Colonic mucosa (tissue), 4 donors: ENCODE results near the gene TRAPPC3L. TPM values are rescaled to one million over a fixed set of nuclear protein-coding genes. Genes with fewer than 3 reads are reported as not detected.

Source experiments
- DNase-seq: peaks from one replicate; pipeline ENCODE4 v3.0.0-alpha.2; 2020
- H3K27ac ChIP-seq: fragments of 200-600 bp; one replicate; pipeline ENCODE4 v1.8.0; 2021
- H3K27me3 ChIP-seq: fragments of 200-600 bp; one replicate; pipeline ENCODE4 v1.8.0; 2021
- H3K36me3 ChIP-seq: fragments of 200-600 bp; one replicate; pipeline ENCODE4 v1.8.0; 2021
- H3K4me1 ChIP-seq: fragments of 200-600 bp; one replicate; pipeline ENCODE4 v1.8.0; 2021; ENCODE audit warnings: mild to moderate bottlenecking
- H3K4me3 ChIP-seq: fragments of 200-600 bp; one replicate; pipeline ENCODE4 v1.8.0; 2021
- H3K9ac ChIP-seq, 2 donors: one replicate each; pipeline ENCODE4 v1.7.0; 2013; ENCODE audit warnings: control low read depth in 2 of 2, low read depth in 2 of 2, low read length in 2 of 2
- H3K9me3 ChIP-seq: fragments of 200-600 bp; one replicate; pipeline ENCODE4 v1.8.0; 2021
- intact Hi-C: fragments of 100-400 bp; cut with DNase I; formaldehyde crosslinking; loops from one replicate; pipeline ENCODE4 v1.14.1; 2022
- total RNA-seq, 2 donors: library from RNA; stranded (reverse); fragmentation: NEBNext Ultra II Directional in 1 of 2; extraction: Animal tissue kit (Norgen Biotek cat#: 25700) in 1 of 2; gene quantifications; one replicate each; pipeline ENCODE4 v1.2.1, GENCODE V29; 2021
- TF ChIP-seq, protein P1 (sequence below): fragments of 200-600 bp; IDR thresholded peaks from one replicate; pipeline ENCODE4 v1.8.0; 2022; ENCODE audit warnings: antibody characterized with exemption, mild to moderate bottlenecking
- donor health status: healthy.
- donor health status: DM: no; HTN: no; CAD: no.
- donor health status: DM: no; HTN: no; CAD: no.

The TRAPPC3L gene
- total RNA-seq, 2 donors from 2014 or later = not detected

DNA sequence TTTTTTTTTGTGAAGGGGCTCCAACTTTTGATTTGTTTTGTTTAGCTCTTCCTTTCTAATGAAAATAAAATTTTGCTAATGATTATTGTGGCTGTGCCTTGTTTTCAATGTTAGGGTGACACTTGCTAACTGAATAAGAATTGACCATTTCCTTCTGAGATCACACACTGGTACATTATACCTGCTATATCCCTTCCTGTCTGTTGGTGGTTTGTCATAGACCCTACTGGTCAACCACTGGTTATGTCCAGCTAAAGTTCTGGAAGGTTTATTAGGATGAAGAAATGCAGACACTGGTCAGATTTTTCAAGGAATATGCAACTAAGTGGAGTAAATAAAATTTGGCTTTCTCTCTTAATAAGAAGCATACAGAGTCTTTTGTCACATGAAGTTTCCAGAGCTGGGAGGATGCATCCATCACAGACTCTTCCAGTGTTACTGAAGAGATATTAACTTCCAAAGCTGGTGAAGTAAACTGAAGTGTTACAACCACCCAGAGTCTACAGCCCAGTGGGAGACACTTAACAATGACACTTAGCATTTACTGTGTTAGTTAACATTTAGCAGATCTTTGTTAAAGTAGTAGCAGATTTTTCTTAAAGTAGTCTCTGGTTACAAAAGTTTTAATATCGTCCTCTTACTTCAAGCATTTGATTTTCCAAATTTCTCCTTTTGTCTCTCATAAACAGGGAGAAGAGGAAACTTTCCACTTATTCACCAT, 53.7 kb downstream of the TRAPPC3L start:
- no peaks in the 10 kb centered on the region for H3K4me1 ChIP-seq
- no peak overlapping the region for H3K27ac ChIP-seq
- H3K36me3 ChIP-seq = no peaks in the 10 kb centered on the region
- intact Hi-C loops = no loop called here
- no peaks in the 10 kb centered on the region for H3K27me3 ChIP-seq
- H3K4me3 ChIP-seq = no peak overlapping the region
- H3K9ac ChIP-seq = no peak overlapping the region
- no peaks in the 10 kb centered on the region for H3K9me3 ChIP-seq
- no peak for DNase-seq
- TF ChIP-seq, protein P1, sequence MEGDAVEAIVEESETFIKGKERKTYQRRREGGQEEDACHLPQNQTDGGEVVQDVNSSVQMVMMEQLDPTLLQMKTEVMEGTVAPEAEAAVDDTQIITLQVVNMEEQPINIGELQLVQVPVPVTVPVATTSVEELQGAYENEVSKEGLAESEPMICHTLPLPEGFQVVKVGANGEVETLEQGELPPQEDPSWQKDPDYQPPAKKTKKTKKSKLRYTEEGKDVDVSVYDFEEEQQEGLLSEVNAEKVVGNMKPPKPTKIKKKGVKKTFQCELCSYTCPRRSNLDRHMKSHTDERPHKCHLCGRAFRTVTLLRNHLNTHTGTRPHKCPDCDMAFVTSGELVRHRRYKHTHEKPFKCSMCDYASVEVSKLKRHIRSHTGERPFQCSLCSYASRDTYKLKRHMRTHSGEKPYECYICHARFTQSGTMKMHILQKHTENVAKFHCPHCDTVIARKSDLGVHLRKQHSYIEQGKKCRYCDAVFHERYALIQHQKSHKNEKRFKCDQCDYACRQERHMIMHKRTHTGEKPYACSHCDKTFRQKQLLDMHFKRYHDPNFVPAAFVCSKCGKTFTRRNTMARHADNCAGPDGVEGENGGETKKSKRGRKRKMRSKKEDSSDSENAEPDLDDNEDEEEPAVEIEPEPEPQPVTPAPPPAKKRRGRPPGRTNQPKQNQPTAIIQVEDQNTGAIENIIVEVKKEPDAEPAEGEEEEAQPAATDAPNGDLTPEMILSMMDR = no peak

DNA sequence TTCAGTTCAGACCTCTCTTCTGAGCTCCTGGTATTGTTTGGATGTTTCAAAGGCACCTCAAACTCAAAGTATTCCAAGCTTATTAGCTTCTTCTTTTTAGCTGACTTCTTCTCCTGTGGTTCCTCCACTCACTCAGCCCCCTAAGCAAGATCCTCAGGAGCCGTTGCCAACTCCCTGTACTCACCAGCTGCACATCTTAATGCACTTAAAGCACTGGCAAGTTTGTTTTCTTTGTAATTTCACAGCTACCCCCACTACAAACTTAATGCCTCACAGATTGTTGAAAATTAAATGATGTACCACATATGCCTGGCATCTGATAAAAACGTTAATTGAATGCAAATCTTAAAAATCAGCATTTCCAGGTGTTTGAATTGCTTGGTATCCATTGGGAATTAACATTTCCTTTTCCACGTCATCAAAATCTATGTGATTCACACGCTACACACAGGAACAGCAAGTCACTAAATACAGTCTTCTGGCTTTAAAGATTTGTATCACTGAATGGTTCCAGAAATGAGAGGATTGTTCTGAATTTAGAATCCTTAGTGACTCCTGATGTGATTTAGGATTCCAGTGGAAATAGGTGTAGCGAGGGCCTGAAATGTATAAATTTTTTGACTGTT, 59.8 kb downstream of the TRAPPC3L start:
- intact Hi-C loops = no loop called here
- Histone ChIP-seq H3K36me3 (no peaks in the 10 kb centered on the region), H3K9me3 (no peaks in the 10 kb centered on the region), H3K4me3 (no peak overlapping the region), H3K27me3 (no peaks in the 10 kb centered on the region), H3K27ac (no peak overlapping the region), H3K4me1 (no peaks in the 10 kb centered on the region), H3K9ac (no peak overlapping the region)
- TF ChIP-seq, protein P1 = no peak
- DNase-seq = no peak

DNA sequence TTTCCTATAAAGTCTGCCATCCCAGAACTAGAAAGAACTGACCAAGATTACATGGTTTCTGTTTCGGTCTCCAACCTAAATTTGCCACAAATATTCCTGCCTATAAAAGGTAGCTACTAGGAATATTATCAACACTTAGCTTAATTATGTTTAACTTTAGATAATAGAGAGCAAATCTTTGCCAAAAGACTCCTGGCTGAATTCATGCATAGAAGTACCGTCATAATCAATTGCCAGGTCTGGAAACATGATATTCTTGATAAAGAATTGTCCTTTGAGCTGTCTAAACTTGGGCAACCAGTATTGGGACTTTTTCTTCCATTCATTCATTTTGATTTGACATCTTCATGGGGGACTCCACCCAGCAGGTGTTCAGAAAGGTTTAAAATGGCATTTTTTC, 61.9 kb downstream of the TRAPPC3L start:
- DNase-seq = no peak
- intact Hi-C loops = no loop called here
- Histone ChIP-seq H3K4me3 (no peak overlapping the region), H3K4me1 (no peaks in the 10 kb centered on the region), H3K27ac (no peak overlapping the region), H3K9me3 (no peaks in the 10 kb centered on the region), H3K9ac (no peak overlapping the region), H3K27me3 (no peaks in the 10 kb centered on the region), H3K36me3 (no peaks in the 10 kb centered on the region)
- TF ChIP-seq, protein P1 = no peak

GRCh38 chr6:116482780-116483179, 62.7 kb downstream of the TRAPPC3L start:
- Histone ChIP-seq H3K9me3 (no peaks in the 10 kb centered on the region), H3K36me3 (no peaks in the 10 kb centered on the region)

DNA sequence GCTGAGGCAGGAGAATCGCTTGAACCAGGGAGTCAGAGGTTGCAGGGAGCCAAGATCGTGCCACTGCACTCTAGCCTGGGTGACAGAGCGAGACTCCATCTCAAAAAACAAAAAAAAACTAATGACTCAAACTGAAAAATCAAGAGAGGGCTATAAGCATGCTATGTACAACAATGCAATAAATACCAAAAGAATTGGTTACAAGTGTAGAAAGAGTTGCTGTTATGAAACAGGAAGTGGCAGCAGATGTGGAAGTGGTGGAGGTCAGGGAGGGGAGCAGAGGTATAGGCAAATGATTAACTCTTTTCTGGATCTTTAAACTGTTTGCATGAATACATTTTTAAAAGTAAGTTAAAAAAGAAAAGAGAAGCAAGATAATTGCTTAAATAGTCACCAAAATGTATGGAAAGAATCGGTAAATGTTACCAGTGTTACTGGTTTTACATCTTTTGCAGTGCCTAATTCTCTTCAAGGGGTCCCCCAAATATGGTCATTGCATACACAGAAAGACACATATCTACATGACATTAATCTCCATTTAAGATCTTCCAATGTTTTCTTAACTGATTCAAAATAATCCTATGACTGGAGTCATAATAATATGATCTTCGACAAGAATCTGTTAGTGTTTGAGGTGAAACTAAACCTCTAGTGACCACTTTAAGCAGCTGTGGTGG, 69.3 kb downstream of the TRAPPC3L start:
- no peaks in the 10 kb centered on the region for H3K27me3 ChIP-seq
- no peaks in the 10 kb centered on the region for H3K36me3 ChIP-seq
- TF ChIP-seq, protein P1 = no peak
- no peak for DNase-seq
- intact Hi-C loops = no loop called here
- H3K27ac ChIP-seq = no peak overlapping the region
- no peak overlapping the region for H3K4me3 ChIP-seq
- no peak overlapping the region for H3K9ac ChIP-seq
- no peaks in the 10 kb centered on the region for H3K4me1 ChIP-seq
- no peaks in the 10 kb centered on the region for H3K9me3 ChIP-seq

More at GRCh38 chr6:116482780-116483179, 62.7 kb downstream of the TRAPPC3L start:
- no peak overlapping the region for H3K9ac ChIP-seq
- no peaks in the 10 kb centered on the region for H3K27me3 ChIP-seq
- no peaks in the 10 kb centered on the region for H3K4me1 ChIP-seq
- DNase-seq = no peak
- intact Hi-C loops = no loop called here
- H3K4me3 ChIP-seq = no peak overlapping the region
- H3K27ac ChIP-seq = no peak overlapping the region
- TF ChIP-seq, protein P1 = no peak
